OCI-LY3 (cell line): ENCODE data around the gene ABI3BP.

Source experiments
- H2AFZ ChIP-seq: fragments of 200-600, 300-600 bp; shearing (Covaris generic); 2 replicates; pipeline ENCODE4 v1.6.0; 2014; ENCODE audit warnings: antibody characterized with exemption, low read depth, low read length
- H3K27ac ChIP-seq: fragments of 200-600, 300-600 bp; sonication (generic); 2 replicates; pipeline ENCODE4 v1.5.1; 2014; ENCODE audit warnings: mild to moderate bottlenecking, low read length, moderate library complexity, mixed read lengths
- H3K27me3 ChIP-seq: fragments of 200-600, 300-600 bp; sonication (generic); 2 replicates; pipeline ENCODE4 v1.6.1; 2014; ENCODE audit warnings: low read depth, low read length, mixed read lengths
- H3K36me3 ChIP-seq: fragments of 200-600, 300-600 bp; sonication (generic); replicated peaks from 2 replicates; pipeline ENCODE3; 2014; ENCODE audit warnings: low read depth, low read length, mixed read lengths
- H3K4me1 ChIP-seq: fragments of 300-600, 200-600 bp; sonication (generic); 2 replicates; pipeline ENCODE4 v1.6.1; 2014; ENCODE audit warnings: low read length, mixed read lengths
- H3K4me2 ChIP-seq: fragments of 200-600, 300-600 bp; sonication (generic); 2 replicates; pipeline ENCODE4 v1.6.1; 2014; ENCODE audit warnings: low read length, mixed read lengths
- H3K4me3 ChIP-seq: fragments of 300-600, 200-600 bp; sonication (generic); 2 replicates; pipeline ENCODE4 v1.5.1; 2014; ENCODE audit warnings: antibody characterized with exemption, mild to moderate bottlenecking, low read length, moderate library complexity
- H3K79me2 ChIP-seq: fragments of 300-600, 200-600 bp; shearing (Covaris generic); 2 replicates; pipeline ENCODE4 v1.6.1; 2014; ENCODE audit warnings: mild to moderate bottlenecking, low read length, mixed read lengths
- H3K9ac ChIP-seq: fragments of 300-600, 200-600 bp; shearing (Covaris generic); 2 replicates; pipeline ENCODE4 v1.6.0; 2014; ENCODE audit warnings: mild to moderate bottlenecking, low read length, moderate library complexity
- H3K9me3 ChIP-seq: fragments of 200-600, 300-600 bp; shearing (Covaris generic); 2 replicates; pipeline ENCODE4 v1.6.1; 2014; ENCODE audit warnings: low read length, mixed read lengths; ENCODE audit not compliant: insufficient read depth
- H4K20me1 ChIP-seq: fragments of 200-600, 300-600 bp; sonication (generic); 2 replicates; pipeline ENCODE4 v1.6.1; 2016; ENCODE audit warnings: low read length, mixed read lengths; ENCODE audit not compliant: insufficient read depth
- EZH2phosphoT487 ChIP-seq: fragments of 200-600 bp; shearing (Covaris generic); IDR thresholded peaks from 2 replicates; pipeline ENCODE4 v1.6.1; 2018; ENCODE audit warnings: antibody characterized with exemption, mixed run types, low read depth
- TF ChIP-seq, protein P1 (sequence below): fragments of 200-600, 300-600 bp; sonication (generic); IDR thresholded peaks from 2 replicates; pipeline ENCODE4 v1.5.1; 2014; ENCODE audit warnings: antibody characterized with exemption, low read length, low read depth

Gene ABI3BP

DNA sequence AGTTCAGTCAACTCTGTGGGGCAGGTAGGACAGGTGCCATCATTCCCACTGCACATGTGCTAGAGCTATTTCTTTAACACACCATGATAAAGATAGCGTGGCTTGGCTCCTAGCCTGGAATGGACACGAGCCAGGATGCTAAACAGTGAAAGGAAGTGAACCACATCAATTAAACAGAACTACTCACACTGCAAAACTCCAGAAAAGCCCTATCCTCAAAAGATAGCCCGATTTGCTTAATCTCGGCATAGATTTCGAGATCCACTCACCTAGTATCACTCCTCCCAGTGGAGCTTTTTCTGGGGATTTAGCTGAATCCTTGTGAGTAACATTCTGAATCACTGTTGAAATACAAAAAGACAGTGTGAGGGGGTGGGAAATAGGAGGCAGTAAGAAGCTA lies 118.0 kb downstream of the ABI3BP start:
- no peak overlapping the region for H3K9ac ChIP-seq

DNA sequence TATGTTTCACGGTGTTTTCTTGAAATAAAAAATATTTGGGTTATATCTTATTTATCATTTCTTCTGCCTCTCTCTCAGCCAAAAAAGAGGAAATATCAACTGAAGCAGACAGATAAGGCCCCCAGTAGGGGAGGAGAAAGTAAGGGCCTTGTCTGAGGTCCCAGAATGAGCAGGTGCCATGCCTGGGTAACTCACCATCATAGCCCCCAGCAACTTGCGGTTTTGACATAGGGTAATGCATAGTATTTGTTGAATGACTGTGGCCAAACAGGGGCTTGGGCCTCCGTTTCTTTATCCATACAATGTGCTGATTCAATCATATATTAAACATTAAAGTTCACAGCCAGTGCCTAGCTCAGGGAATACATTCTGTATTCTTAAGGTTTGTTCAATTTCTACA lies 119.6 kb downstream of the ABI3BP start:
- Histone ChIP-seq H3K36me3 (no peaks in the 10 kb centered on the region), H3K4me1 (peaks cover 20% of the 10 kb centered on the region), H3K4me3 (no peak overlapping the region), H3K27ac (no peak overlapping the region), H3K27me3 (no peaks in the 10 kb centered on the region), H2AFZ (no peak overlapping the region), H3K9me3 (no peaks in the 10 kb centered on the region), H3K9ac (no peak overlapping the region), H3K79me2 (no peaks in the 10 kb centered on the region), H3K4me2 (peak overlapping the region; percentile 8; the same call in 1 of the 2 replicates), H4K20me1 (no peaks in the 10 kb centered on the region)
- no peak for TF ChIP-seq EZH2phosphoT487
- TF ChIP-seq, protein P1, sequence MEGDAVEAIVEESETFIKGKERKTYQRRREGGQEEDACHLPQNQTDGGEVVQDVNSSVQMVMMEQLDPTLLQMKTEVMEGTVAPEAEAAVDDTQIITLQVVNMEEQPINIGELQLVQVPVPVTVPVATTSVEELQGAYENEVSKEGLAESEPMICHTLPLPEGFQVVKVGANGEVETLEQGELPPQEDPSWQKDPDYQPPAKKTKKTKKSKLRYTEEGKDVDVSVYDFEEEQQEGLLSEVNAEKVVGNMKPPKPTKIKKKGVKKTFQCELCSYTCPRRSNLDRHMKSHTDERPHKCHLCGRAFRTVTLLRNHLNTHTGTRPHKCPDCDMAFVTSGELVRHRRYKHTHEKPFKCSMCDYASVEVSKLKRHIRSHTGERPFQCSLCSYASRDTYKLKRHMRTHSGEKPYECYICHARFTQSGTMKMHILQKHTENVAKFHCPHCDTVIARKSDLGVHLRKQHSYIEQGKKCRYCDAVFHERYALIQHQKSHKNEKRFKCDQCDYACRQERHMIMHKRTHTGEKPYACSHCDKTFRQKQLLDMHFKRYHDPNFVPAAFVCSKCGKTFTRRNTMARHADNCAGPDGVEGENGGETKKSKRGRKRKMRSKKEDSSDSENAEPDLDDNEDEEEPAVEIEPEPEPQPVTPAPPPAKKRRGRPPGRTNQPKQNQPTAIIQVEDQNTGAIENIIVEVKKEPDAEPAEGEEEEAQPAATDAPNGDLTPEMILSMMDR = no peak

More for the DNA sequence above, 118.0 kb downstream of the ABI3BP start:
- Histone ChIP-seq H4K20me1 (no peaks in the 10 kb centered on the region), H2AFZ (no peak overlapping the region), H3K27me3 (no peaks in the 10 kb centered on the region), H3K4me2 (no peak overlapping the region), H3K36me3 (no peaks in the 10 kb centered on the region), H3K27ac (no peak overlapping the region), H3K4me3 (no peak overlapping the region), H3K9me3 (no peaks in the 10 kb centered on the region), H3K79me2 (no peaks in the 10 kb centered on the region), H3K4me1 (peaks cover 20% of the 10 kb centered on the region)
- TF ChIP-seq, protein P1 = no peak
- no peak for TF ChIP-seq EZH2phosphoT487

DNA sequence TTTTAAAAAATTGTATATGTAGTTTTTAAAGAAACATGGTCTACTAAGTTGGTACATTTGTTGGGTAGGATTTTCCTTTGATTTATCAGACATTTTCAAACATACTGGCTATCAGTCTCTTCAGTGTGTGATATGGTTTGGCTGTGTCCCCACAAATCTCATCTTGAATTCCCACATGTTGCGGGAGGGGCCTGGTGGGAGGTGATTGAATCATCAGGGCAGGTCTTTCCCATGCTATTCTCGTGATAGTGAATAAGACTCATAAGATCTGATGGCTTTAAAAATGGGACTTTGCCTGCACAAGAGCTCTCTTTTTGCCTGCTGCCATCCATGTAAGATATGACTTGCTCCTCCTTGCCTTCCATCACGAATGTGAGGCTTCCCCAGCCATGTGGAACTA lies 121.9 kb downstream of the ABI3BP start:
- H4K20me1 ChIP-seq = no peaks in the 10 kb centered on the region
- H3K27me3 ChIP-seq = no peaks in the 10 kb centered on the region
- H3K9me3 ChIP-seq = no peaks in the 10 kb centered on the region
- no peaks in the 10 kb centered on the region for H3K36me3 ChIP-seq
- no peak overlapping the region for H3K4me3 ChIP-seq
- no peaks in the 10 kb centered on the region for H3K79me2 ChIP-seq
- peaks cover 18% of the 10 kb centered on the region for H3K4me1 ChIP-seq
- no peak overlapping the region for H3K4me2 ChIP-seq
- H3K27ac ChIP-seq = no peak overlapping the region
- H2AFZ ChIP-seq = no peak overlapping the region
- no peak for TF ChIP-seq EZH2phosphoT487
- TF ChIP-seq, protein P1 = no peak
- no peak overlapping the region for H3K9ac ChIP-seq

DNA sequence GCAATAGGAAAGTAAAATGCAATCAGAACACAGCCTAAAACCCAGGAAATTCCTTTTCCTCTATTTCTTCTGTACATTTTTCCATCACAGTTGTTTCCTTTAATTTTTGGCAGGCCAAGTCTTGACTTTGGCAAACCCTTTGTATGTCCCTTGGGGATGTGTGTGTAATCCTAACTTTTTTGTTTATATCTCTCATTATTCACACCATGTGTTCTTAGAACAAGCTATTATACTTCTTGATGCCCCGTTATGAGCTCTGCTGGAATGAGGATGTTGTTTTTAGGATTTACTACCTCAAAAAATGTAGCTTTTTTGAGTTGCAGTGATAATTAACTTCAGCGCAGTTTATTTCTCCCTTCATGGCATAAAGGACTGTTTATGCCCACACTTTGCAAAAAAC lies 123.4 kb downstream of the ABI3BP start:
- H3K4me1 ChIP-seq = peaks cover 14% of the 10 kb centered on the region
- H2AFZ ChIP-seq = no peak overlapping the region
- no peaks in the 10 kb centered on the region for H3K9me3 ChIP-seq
- no peaks in the 10 kb centered on the region for H4K20me1 ChIP-seq
- no peak overlapping the region for H3K4me2 ChIP-seq
- H3K4me3 ChIP-seq = no peak overlapping the region
- TF ChIP-seq, protein P1 = no peak
- TF ChIP-seq EZH2phosphoT487 = no peak
- H3K27ac ChIP-seq = no peak overlapping the region
- no peaks in the 10 kb centered on the region for H3K79me2 ChIP-seq
- H3K9ac ChIP-seq = no peak overlapping the region
- no peaks in the 10 kb centered on the region for H3K36me3 ChIP-seq
- H3K27me3 ChIP-seq = peaks cover 12% of the 10 kb centered on the region; the same call in 1 of the 2 replicates
